Adrenal gland (tissue), 12 donors: ENCODE results near the gene NRXN3. TPM values are rescaled to one million over a fixed set of nuclear protein-coding genes. Genes with fewer than 3 reads are reported as not detected.

Experiments
- DNase-seq, 7 donors: peaks; one replicate each; pipeline ENCODE4 v3.0.0-alpha.2; 2019 to 2020
- H3K27ac ChIP-seq, 5 donors: fragments of 200-600 bp; sonication (generic) in 4 of 5; 1 replicate in 3 of 5; 2 replicates in 2 of 5; pipeline versions ENCODE4 v1.5.1 to v1.8.0; 2016 to 2020; ENCODE audit warnings: mild to moderate bottlenecking in 1 of 5
- H3K27me3 ChIP-seq: fragments of 200-600 bp; 2 replicates; pipeline ENCODE4 v1.8.0; 2021
- H3K36me3 ChIP-seq, 2 donors: fragments of 200-600 bp; replicated peaks in 1 of 2; 1 replicate in 1 of 2; 2 replicates in 1 of 2; pipeline versions ENCODE4 v1.5.1 to v1.8.0; 2018 to 2022
- H3K4me1 ChIP-seq, 2 donors: fragments of 200-600 bp; replicated peaks in 1 of 2; 1 replicate in 1 of 2; 2 replicates in 1 of 2; pipeline versions ENCODE4 v1.5.1 to v1.8.0; 2018 to 2021
- H3K4me3 ChIP-seq, 4 donors: fragments of 200-600 bp; sonication (generic) in 3 of 4; one replicate each; pipeline ENCODE4 v1.5.1; 2016 to 2018
- H3K9me3 ChIP-seq, 3 donors: fragments of 200-600 bp; sonication (generic) in 1 of 3; replicated peaks in 1 of 3; 1 replicate in 2 of 3; 2 replicates in 1 of 3; pipeline versions ENCODE4 v1.5.1 to v1.8.0; 2016 to 2021
- POLR2A ChIP-seq, 2 donors: fragments of 450-650 bp; IDR thresholded peaks; one replicate each; pipeline ENCODE4 v1.6.1; 2017; ENCODE audit warnings: antibody characterized with exemption in 2 of 2, mild to moderate bottlenecking in 2 of 2, moderate library complexity in 1 of 2
- whole genome bisulfite sequencing, 4 donors: extraction: QIAGEN DNeasy Blood & Tissue Kit in 2 of 4; methylation state at CpG; one replicate each; pipeline versions ENCODE4 v1.1.5 to v1.1.7; 2013 to 2017; 5-methylcytosine and 5-hydroxymethylcytosine counted together
- intact Hi-C, 2 donors: fragments of 100-400 bp; cut with DNase I; formaldehyde crosslinking; loops; one replicate each; pipeline versions ENCODE4 v1.14.1 to v1.15.0; 2022 to 2023
- polyA plus RNA-seq, 3 donors: library from polyadenylated mRNA; stranded (reverse); fragments of 200-250 nt in 2 of 3; fragments of 350-450 nt in 1 of 3; fragmentation: Illumina TruSeq in 1 of 3; extraction: RNeasy Lipid Tissue Mini Kit (QIAGEN cat#74804) in 1 of 3; gene quantifications; one replicate each; pipeline ENCODE4 v1.2.3, GENCODE V29; 2013 to 2014
- total RNA-seq, 9 donors: library from RNA; depleted of rRNA in 4 of 9; stranded (reverse); fragments of >200 nt in 4 of 9; fragments of 120-200 nt in 1 of 9; fragmentation: NEBNext Ultra II Directional in 1 of 9; extraction: Animal tissue kit (Norgen Biotek cat#: 25700) in 1 of 9; gene quantifications; one replicate each; pipeline versions ENCODE4 v1.1.0 to v1.2.4, GENCODE V29; 2013 to 2023
- TF ChIP-seq, protein P1 (sequence below), 6 experiments: fragments of 450-650 bp in 4 of 6; fragments of 200-600 bp in 2 of 6; sonication (generic) in 1 of 6; IDR thresholded peaks; 1 replicate in 5 of 6; 2 replicates in 1 of 6; pipeline versions ENCODE4 v1.5.1 to v1.8.0; 2016 to 2021; ENCODE audit warnings: antibody characterized with exemption in 6 of 6, mild to moderate bottlenecking in 2 of 6, moderate library complexity in 1 of 6
- donor health status: healthy with polysubstance abuse.
- donor health status: Bipolar disorder and iron deficiency.
- donor health status: DM: yes; HTN: yes; CAD: no.
- donor health status: DM: no; HTN: no; CAD: no.
- donor health status: DM: no; HTN: no; CAD: no.
- donor health status: DM: yes; HTN: yes; CAD: no.

The NRXN3 gene
- total and polyA plus RNA-seq, 12 donors: 0.09 to 8.5 (median 1.6) TPM

DNA sequence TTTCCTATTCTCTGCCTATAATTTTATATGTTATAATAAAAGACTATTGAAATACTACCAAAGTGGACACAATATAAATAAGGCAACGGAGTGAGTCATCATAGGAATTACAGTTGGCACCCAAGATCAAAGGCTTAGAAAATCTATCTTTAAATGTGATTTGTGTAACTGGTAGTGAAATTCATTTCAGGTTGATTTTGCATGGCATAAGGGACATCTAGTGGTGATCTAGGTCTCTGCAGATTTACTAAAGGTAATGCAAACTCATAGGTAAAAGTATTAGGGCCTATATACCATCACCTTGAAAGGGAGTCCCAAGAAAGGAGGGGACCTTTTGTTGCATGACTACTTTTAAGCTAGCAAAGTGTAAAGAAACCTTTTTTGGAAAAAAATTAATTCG is 527.2 kb downstream of the NRXN3 start:
- no peak for DNase-seq
- no peaks in the 10 kb centered on the region for H3K9me3 ChIP-seq
- intact Hi-C loops: no loop called here

DNA sequence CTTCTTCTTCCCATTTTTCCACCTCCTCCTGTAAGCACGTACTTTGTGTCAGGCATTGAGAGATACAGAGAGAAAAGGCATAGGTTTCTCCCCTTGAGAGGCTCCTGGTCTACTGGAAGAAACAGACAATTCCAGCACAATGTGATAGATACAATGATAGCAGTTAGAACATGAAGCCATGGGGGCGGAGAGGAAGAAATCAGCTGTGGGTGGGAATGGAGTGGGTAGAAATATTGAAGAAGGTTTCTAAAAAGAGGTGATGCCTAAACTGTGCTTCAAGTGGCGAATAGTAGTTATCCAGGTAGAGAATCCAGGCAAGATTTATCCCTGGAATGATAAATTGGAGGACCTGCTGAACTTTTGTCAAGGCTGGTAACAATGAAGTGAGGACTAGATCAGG is 528.8 kb downstream of the NRXN3 start:
- Histone ChIP-seq H3K4me3 (no peak overlapping the region), H3K4me1 (no peaks in the 10 kb centered on the region), H3K27ac (no peak overlapping the region), H3K9me3 (no peaks in the 10 kb centered on the region), H3K27me3 (no peaks in the 10 kb centered on the region), H3K36me3 (no peaks in the 10 kb centered on the region)
- WGBS, 4 donors: 54 to 67% (median 59%) methylated on average over 3 of the region's 3 CpGs
- intact Hi-C loops: no loop called here
- TF ChIP-seq, protein P1, sequence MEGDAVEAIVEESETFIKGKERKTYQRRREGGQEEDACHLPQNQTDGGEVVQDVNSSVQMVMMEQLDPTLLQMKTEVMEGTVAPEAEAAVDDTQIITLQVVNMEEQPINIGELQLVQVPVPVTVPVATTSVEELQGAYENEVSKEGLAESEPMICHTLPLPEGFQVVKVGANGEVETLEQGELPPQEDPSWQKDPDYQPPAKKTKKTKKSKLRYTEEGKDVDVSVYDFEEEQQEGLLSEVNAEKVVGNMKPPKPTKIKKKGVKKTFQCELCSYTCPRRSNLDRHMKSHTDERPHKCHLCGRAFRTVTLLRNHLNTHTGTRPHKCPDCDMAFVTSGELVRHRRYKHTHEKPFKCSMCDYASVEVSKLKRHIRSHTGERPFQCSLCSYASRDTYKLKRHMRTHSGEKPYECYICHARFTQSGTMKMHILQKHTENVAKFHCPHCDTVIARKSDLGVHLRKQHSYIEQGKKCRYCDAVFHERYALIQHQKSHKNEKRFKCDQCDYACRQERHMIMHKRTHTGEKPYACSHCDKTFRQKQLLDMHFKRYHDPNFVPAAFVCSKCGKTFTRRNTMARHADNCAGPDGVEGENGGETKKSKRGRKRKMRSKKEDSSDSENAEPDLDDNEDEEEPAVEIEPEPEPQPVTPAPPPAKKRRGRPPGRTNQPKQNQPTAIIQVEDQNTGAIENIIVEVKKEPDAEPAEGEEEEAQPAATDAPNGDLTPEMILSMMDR (IDR thresholded peaks at IDR 0.05): no peak
- TF ChIP-seq POLR2A (IDR thresholded peaks at IDR 0.05): no peak
- DNase-seq: no peak

More for the DNA sequence above, 527.2 kb downstream of the NRXN3 start:
- Histone ChIP-seq H3K36me3 (no peaks in the 10 kb centered on the region), H3K27me3 (no peaks in the 10 kb centered on the region), H3K27ac (no peak overlapping the region), H3K4me1 (no peaks in the 10 kb centered on the region), H3K4me3 (no peak overlapping the region)
- WGBS, 4 donors: 11 to 20% (median 17%) methylated on average over 2 of the region's 2 CpGs
- TF ChIP-seq POLR2A (IDR thresholded peaks at IDR 0.05): no peak
- TF ChIP-seq, protein P1 (IDR thresholded peaks at IDR 0.05): peak in 4 of 6 experiments; percentile 5 to 34 (median 24)

DNA sequence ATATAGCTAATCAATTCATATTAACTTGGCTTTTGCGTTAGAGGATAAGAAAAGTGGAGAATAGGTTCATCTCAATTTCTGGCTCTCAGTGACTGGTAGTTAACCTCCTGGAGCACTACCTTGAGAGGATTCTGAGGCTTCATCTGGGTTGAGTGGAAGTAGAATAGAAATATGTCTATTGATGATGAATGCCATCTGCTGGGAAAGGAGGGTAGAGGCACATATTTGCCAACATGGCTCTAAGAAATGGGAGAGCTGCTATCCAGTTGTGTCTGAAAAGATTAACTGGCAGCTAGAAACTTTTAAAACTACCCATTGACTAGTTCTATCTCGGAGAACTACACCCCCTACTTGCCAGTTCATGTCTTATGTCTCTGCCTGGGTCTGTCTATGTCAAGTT is 530.1 kb downstream of the NRXN3 start:
- no peak for DNase-seq
- Histone ChIP-seq H3K36me3 (no peaks in the 10 kb centered on the region), H3K9me3 (no peaks in the 10 kb centered on the region), H3K4me3 (no peak overlapping the region), H3K27ac (no peak overlapping the region), H3K4me1 (no peaks in the 10 kb centered on the region), H3K27me3 (no peaks in the 10 kb centered on the region)
- no peak for TF ChIP-seq POLR2A (IDR thresholded peaks at IDR 0.05)
- TF ChIP-seq, protein P1 (IDR thresholded peaks at IDR 0.05): no peak
- WGBS, 4 donors: 55 to 73% (median 70%) methylated on average over 2 of the region's 2 CpGs
- intact Hi-C loops: no loop called here

GRCh38 chr14:78701246-78701645 is 531.1 kb downstream of the NRXN3 start:
- Histone ChIP-seq H3K4me3 (no peak overlapping the region), H3K4me1 (no peaks in the 10 kb centered on the region), H3K27me3 (no peaks in the 10 kb centered on the region), H3K27ac (no peak overlapping the region), H3K36me3 (no peaks in the 10 kb centered on the region), H3K9me3 (no peaks in the 10 kb centered on the region)
- no peak for DNase-seq
- intact Hi-C loops: no loop called here
- TF ChIP-seq, protein P1 (IDR thresholded peaks at IDR 0.05): no peak
- no peak for TF ChIP-seq POLR2A (IDR thresholded peaks at IDR 0.05)
- 64 to 71% (median 65%) methylated on average over 5 of the region's 5 CpGs for WGBS, 4 donors
